IPS-11a (cell line): ENCODE data around the gene ART4.

ENCODE experiments used
- H3K4me3 ChIP-seq: one replicate; pipeline ENCODE4 v1.5.1; 2013; ENCODE audit warnings: low read depth, low read length, control low read depth

Gene ART4, protein sequence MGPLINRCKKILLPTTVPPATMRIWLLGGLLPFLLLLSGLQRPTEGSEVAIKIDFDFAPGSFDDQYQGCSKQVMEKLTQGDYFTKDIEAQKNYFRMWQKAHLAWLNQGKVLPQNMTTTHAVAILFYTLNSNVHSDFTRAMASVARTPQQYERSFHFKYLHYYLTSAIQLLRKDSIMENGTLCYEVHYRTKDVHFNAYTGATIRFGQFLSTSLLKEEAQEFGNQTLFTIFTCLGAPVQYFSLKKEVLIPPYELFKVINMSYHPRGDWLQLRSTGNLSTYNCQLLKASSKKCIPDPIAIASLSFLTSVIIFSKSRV

DNA sequence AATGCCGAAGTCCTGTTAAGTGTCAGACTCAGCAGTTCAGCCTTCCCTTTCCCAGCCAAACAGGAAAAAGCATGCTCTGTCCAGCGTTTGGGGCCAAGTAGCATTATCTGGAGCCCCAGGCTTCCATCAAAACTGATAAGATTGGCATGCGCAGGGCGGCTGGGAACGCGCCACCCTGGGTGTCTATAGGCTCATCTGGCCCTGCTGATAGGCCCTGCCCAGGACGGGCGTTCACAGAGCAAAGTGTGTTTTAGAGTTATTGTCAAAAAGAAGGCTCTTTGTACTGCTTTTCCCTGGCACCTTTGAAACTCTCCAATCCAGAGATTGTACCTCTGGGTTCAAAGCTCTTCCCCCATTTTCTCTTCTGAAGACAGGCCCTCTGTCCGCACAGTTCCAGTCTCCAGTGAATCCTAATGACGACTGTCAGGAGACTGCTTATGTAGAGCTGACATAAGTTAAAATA is at the start of gene ART4:
TSS of gene ART4 (minus strand) at position 102 of the 463 bp plus-strand sequence. CDS start 413 bp downstream, outside the sequence.
- H3K4me3 ChIP-seq: no peak within 1 kb of the TSS

DNA sequence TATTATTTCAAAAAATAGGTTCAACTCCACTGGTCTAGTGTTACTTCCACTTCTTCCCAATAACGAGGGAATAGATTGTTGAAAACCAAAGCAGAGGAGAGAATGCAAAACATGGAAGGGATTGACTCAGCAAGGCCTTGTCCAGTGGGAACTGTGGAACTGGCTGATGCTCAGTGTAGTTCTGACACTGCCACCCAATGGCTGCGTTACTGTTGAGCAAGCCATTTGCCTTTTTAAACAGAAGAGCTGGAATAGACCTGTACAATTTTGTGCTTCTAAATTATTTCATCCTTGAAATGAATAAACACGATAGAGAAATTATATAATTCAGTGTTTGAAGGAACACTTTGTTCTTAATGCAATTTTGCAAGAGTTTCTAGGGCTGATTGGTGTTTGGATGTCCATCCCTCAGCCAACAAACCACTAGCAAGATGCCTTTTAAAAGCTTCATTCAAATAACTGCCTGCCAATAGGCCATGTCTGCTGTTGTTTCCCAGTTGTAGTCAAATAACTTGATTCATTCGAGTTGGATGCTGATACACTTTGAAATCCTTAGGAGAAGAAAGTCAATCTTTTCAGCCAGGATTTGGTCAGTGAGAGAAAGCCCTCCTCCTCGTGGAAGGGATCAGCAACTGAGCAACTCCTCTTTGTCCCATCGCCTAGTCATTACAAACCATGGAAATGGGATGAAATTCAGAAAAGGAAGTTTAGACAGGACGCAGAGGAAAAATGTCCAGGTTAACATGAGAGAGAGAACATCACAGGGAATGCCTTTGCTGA is 49.6 kb upstream of the ART4 start:
- H3K4me3 ChIP-seq: no peak overlapping the region

DNA sequence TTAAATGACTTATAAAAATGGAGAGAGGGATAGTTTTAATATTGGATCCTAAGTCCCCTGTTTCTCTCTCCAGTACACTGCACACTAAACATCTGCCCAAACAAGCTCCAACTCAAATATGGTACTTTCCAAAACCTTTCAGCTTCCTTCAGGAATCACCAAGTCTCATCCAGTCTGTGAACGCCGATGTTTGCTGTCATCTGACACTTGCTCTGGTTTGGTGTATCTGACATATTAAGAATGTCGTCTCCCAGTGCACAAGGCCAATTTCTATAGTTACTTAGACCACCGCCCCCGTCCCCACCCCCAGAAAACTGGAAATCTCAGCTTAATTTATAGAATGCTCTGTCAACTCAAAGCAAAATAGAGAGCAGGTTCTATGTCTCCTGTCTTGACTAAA is 47.4 kb upstream of the ART4 start:
- H3K4me3 ChIP-seq: no peak overlapping the region

DNA sequence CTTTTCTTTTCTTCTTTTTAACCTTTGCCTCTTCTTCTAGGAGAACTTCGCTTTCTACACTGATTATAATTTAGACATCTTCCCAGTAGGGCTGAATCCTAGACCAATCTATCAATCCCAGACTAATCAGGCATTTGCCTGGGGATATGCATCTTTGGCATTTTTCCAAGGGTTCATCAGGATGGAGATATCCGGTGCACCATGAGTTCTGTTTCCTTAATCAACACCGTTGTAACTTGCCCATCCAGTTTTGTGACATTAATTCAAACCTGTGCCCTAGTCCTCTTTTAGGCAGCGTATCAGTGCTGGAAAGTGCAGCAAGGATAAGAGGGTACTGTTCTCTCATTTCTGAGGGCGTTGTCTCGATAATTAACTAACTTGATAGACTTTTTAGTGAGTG is 42.9 kb upstream of the ART4 start:
- no peak overlapping the region for H3K4me3 ChIP-seq

DNA sequence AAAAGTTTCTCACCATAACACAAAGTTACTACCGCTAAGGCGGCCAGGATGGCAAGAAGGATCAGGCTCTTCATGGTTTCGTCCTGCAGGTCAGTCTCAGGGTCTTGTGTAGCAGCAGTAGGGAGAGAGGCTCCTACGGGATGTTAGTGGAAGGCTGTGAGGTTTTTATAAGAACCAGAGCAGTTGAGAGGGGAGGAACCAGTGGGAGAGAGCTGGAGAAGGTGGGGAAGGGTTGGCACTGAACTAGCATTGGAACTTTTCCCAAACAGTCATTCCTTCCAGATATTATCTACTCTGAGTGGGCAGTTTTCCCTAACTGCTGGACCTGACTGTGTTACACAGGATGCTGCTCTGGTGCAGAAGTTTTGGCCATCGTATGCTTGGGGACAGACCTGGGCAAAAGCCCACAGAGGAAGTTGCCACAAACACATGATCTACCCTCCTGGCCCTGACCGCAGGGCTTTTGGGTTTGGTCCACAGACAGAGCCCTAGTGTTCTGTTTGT is 42.4 kb upstream of the ART4 start, which contains the start of gene MGP:
TSS of gene MGP (minus strand) at position 137 of the 504 bp plus-strand sequence. CDS start at position 74, 63 bp downstream.
- H3K4me3 ChIP-seq: no peak within 1 kb of the TSS

DNA sequence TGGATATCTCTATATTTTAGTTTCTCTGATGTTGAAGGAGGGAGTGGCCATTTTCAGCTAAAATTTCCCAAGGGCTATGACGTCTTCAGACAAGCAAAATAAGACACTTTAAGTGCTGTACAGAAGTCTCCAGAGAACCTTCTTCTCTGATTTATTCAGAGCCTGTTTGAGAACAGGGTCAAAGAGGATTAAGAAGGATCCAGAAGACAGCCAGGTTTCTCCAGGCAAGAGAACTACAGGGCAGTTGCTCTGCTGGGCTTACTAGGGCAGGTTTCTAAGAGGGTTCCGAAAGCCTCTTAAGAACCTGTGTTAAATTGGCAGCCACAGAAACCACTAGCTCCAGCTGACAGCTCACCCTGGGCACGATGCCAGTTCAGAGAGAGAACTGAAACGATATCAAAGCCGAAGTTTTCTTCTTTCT is 41.1 kb upstream of the ART4 start:
- no peak overlapping the region for H3K4me3 ChIP-seq

DNA sequence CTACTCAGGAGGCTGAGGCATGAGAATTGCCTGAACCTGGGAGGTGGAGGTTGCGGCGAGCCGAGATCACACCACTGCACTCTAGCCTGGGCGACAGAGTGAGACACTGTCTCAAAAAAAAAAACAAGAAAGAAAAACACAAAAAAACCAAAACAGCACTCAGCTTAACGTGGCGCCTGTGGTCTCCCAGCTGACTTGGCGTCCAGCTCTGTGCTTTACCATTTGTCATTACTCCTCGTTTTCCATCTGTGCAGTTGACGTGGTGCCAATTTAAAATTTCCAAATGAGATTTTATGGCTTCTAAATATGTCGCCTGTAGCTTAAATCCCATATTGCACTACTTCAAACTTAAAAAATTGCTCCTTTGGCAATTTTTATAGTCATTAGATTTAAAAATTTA is 40.4 kb upstream of the ART4 start:
- H3K4me3 ChIP-seq: no peak overlapping the region

DNA sequence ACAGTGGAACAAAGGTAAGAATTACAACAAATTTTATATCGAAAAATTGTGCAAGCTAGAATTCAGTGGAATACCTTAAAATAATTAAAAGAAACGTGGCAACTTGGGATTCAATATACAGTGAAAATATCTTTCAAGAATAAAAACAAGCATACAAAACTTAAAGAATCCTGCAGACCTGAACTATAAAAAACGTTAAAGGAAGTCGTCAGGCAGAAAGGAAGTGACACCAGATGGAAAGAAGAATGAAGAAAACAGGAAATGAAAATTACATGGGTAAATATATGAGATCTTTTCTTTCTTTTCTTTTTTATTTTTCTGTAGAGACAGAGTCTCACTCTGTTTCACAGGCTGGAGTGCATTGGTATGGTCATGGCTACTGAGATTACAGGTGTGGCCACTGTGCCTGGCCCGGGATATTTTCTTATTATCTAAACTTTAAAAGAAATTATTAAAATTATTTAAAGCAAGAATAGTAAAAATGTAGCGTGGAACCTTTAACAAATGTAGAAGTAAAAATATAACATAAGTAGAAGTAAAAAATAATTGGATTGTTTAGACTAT is 37.6 kb upstream of the ART4 start:
- H3K4me3 ChIP-seq: no peak overlapping the region

DNA sequence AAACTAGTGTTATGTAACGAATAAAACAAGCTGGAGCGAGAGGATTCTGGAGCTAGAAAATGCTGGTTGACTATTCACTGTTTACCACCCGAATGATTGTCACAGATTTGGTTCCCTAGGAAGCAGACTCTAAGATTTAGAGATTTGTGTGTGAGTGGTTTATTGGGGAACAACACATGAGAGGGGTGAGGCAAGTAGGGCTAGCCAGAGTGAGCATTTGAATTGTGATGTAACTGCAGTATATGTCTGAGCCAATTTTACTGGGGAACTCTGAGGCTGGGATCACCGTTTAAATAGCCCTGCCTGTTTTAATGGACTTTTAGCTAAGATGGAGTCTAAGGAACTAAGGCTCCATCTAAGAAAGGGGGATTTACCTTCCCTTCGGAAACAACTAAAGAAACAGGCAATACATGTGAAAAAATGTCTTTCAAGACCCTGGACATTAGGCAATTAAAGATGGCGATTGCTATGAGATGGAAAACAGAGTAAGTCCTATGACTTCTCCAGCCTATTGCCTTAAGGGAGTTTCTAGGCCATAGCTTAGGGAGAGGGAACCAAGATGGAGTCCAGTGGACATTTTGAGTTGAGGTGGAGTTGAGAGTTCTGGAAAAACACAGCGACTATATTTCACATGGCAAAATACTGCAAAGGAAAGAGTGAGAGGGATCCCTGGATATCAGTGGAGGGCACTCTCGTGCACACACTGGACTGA is 36.1 kb upstream of the ART4 start:
- no peak overlapping the region for H3K4me3 ChIP-seq

DNA sequence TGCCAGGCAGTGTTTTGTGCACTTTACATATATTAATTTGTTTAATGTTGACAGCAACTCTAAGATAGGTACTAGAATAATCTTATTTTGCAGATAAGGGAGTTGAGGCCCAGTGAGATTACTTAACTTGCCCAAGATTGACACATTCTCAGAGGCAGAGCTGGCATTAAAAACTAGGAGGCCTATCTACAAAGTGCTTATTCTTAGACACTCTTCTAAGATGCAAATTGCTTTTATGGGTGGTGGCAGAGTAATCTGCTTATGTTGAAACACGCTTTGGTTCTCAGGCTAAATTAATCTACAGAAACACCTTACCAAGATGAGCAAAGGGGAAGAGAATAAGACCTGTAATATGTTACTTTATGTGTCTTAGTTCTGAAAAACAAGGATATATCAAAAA is 35.2 kb upstream of the ART4 start:
- no peak overlapping the region for H3K4me3 ChIP-seq

DNA sequence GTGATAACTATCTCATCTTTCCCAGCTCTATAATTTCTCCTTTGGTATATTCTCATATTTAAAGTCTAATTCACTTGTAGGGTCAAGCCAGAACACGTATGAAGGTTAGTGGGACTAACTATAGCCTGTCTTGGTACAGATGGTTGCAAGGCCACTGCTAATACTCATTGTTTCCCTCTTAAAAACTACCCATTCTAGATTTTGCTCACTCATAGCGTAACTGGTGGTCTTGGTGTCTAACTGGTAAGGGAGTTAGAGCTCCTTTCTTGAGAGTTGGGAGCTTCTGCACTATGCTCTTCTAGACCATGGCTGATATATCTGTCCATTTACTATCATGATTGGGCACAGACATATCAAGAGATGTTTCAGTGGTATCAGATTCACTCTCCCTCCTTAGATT is 33.5 kb upstream of the ART4 start:
- no peak overlapping the region for H3K4me3 ChIP-seq

DNA sequence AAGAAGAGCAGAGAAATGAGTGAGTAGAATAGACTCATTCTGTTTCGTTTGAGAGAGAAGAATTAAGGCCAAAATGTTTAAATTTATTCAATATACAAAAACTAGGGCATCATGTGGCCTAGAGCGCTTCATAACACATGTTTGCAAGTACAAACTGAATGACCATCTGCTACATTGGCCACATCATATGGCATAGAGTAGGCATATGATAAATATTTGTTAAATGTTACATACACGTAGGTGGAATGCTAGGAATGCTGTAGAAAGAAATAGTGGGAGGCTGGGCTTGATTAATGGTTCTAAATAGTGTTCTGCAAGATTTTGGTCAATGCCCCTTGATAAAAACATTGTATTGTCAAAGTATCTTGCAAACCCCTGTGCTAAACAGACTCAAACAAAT is 31.6 kb upstream of the ART4 start:
- no peak overlapping the region for H3K4me3 ChIP-seq

DNA sequence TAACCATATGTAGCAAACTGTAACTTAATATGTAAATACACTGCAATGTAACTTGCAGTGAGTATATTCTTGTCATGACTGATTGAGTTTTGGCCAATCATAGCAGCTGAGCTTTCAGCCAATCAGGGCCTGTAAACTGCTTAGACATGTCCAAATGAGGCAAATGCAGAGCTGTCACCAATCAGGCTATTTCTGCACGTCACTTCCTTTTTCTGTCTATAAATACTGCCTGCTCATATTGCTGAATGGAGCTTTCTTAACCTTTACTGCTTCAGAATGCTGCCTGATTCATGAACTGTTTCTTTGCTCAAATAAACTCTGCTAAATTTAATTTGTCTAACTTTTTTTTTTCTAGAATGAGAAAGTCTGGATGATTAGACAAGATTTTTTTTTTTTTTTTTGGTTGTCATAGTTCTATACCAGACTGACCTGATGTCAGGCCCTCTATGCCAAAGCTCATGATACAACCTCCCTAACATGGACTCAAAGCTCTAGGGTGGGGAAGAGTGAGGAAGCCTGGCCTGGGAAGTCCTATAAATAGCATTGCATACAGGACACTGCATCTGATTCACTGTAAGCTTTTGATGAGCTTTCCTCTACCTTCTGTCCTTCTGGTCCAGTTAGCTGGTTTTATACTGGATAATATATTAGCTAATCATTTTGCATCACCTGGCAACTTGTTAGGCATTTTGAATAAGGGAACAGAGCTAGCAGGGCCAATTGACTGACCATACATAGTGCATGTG is 30.3 kb upstream of the ART4 start:
- no peak overlapping the region for H3K4me3 ChIP-seq

DNA sequence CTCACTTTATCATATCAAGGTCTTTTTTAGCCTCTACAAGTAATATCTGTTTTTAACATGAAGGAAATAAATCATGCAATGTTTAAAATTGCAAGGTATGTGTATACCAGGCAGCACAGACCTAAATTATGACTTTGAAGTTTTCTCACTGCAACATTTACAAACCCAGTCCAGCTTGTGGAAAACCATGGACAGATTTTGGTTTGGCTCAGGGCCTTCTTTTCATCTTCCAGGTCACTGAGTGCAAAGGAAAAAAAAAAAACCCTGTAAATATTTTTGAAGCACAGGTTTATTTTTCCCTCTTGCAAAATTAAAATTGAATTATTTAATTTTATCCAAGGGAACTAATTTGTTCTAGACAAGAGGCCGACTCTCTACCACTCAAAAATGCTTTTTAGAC is 28.6 kb upstream of the ART4 start:
- H3K4me3 ChIP-seq: no peak overlapping the region

DNA sequence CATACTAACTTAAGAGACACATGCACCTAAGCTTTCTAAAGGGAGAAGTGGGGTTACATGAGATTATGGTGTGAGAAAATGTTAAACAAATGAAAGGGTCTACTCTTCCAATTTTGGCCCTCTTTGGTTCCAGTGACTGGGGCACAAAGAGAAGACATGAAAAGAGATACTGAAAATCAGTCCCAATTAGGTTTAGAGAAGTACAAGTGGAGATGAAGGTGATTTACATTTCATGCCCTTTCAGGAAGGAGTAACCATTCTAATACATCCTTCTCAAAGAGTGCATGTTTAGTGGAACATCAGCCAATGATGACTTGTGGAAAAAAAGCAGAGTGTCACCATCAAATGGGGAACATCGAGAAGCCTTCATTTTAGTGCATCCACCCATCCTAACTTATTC is 27.9 kb upstream of the ART4 start:
- no peak overlapping the region for H3K4me3 ChIP-seq

DNA sequence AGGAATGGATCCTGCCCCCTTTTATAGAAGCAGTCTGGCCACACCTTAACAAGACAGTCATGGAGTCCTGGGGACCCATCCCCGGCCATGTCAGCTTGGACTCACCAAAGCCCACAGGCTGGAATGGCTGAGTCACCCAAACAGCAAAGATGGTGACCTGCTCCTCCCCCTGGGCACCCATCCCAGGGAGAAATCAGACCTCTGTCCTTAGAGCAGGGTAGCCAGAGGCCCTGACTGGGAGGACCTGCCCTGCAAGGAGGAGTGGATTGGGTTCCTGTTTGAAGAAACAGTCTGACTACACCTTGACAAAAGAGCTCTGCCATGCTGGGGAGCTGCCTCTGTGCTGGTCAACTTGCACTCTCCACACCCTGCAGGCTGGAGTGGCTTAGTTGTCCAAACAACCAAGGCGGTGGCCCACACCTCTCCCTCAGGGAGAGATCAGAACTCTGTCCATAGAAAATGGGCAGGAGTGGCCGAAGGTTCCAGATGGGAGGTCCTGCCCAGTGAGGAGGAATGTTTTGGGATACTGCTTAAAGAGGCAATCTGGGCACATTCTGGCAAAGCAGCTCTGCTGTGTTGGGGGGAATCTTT is 25.7 kb upstream of the ART4 start:
- H3K4me3 ChIP-seq: no peak overlapping the region

DNA sequence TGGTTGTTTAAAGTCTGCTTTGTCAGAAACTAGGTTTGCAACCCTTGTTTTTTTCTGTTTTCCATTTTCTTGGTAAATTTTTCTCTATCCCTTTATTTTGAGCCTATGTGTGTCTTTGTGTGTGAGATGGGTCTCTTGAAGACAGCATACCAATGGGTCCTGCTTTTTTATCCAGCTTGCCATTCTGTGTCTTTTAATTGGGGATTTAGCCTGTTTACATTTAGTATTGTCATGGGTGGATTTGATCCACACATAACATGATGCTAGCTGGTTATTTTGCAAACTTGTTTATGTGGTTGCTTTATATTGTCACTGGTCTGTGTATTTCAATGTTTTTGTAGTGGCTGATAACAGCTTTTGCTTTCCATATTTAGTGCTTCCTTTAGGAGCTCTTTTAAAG is 17.2 kb upstream of the ART4 start:
- no peak overlapping the region for H3K4me3 ChIP-seq

DNA sequence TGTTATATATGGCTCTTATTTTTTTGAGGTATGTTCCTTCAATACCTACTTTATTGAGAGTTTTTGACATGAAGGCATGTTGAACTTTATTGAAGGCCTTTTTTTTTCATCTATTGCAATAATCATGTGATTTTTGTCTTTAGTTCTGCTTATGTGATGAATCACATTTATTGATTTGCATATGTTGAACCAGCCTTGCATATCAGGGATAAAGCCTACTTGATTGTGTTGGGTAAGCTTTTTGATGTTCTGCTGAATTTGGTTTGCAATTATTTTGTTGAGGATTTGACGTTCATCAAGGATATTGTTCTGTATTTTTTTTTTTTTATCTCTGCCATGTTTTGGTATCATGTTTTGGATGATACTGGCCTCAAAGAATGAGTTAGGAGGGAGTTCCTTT is 15.2 kb upstream of the ART4 start:
- no peak overlapping the region for H3K4me3 ChIP-seq

DNA sequence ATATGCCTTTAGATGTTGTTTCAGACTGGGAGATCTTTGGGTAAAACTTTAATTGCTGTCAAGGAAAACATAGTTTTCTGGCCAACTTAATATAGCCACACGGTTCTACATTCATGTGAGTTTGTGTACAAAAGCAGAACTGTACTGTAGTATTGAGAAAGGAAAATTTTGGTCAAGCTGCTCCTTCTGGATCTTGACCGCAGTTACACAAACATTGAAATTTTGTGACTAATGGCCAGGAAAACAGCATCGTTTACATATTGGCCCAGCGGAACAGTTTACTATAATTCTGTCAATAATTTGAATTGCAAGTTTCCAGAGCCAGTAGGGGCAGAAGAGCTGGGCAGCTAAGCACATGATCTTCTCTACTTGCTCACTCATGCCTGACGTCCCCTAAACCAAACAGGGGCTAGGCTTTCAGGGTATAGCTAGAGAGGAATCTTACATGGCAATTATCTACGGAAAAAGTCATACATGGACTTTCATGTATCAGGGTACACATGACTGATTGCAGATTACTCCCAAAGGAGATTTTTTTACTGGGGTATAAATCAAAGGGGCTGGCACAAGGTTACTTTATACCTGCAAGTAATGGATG is 11.4 kb upstream of the ART4 start:
- no peak overlapping the region for H3K4me3 ChIP-seq

DNA sequence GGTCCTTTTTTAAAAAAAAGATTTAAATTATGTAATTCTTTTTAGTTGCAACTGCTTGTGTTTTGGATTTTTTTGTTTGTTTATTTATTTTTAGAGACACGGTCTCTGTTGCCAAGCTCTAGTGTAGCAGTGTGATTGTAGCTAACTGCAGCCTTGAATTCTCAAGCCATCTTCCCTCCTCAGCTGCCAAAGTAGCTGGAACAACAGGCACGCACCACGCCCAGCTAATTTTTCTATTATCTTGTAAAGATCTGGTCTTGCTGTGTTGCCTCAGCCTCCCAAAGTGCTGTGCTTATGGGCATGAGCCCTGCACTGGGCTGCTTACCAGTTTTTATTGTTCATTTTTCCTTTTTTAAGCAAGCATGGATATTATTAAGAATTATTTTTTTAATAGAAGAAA is 10.6 kb upstream of the ART4 start:
- no peak overlapping the region for H3K4me3 ChIP-seq
